GM21619 (cell line): Measurements from ENCODE around the gene KIAA2012.
A peak's percentile ranks its signal among the peaks of the same experiment; 100 is the strongest.
"Not testable (repeated sequence)": the region's sequence is repeated elsewhere in the genome, so short reads cannot be mapped to it uniquely, and the experiment has no call there.

ENCODE experiments used
- ATAC-seq: cut with Tn5 transposase; IDR thresholded peaks from one replicate; pipeline ENCODE4 v1.9.1; 2021; ENCODE audit not compliant: unreplicated experiment

Gene KIAA2012

GRCh38 chr2:202187570-202187969 lies 114.5 kb downstream of the KIAA2012 start:
- ATAC-seq = no peak

GRCh38 chr2:202193305-202193704 lies 120.2 kb downstream of the KIAA2012 start:
- ATAC-seq = no peak

DNA sequence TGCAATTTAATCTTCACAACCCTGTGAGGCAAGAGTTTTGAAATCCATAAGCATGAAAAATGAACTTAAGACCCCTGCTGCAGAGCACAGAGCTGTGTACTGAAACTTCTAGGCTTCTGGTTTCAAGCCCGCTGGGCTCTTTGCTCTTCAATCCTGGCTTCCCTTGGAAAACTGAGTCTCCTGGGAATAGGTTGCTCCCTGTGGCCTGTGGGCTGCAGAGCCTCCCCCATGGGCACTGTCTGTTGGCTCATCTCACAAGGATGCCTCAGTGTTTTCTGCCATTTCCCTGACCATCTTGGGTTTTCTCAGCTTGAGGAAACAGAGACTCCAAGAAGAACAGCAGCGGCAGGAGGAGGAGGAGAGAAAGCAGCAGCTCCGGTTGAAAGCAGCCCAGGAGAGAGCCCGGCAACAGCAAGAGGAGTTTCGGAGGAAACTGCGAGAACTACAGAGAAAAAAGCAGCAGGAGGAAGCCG lies 120.9 kb downstream of the KIAA2012 start:
- ATAC-seq = no peak

DNA sequence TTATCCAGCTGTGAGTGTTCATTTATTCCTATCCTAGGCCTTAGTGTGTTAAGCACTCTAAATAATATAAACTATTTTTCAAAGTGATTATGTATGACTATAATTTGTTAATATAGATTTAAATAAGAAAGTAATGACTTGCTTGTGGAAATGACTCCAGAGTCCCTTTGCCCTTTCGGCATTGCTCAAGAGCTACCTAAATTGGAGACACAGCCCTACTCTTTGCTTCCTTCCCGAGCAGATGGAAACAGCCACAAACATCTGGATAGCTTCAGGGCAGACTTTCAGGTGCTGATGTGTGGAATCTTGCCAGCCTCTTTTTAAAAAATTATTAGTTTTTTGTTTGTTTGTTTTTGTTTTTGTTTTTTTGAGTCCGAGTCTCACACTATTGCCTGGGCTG lies 121.4 kb downstream of the KIAA2012 start:
- no peak for ATAC-seq

- ATAC-seq = no peak
Observed at GRCh38 chr2:202196727-202197126, 123.7 kb downstream of the KIAA2012 start.

DNA sequence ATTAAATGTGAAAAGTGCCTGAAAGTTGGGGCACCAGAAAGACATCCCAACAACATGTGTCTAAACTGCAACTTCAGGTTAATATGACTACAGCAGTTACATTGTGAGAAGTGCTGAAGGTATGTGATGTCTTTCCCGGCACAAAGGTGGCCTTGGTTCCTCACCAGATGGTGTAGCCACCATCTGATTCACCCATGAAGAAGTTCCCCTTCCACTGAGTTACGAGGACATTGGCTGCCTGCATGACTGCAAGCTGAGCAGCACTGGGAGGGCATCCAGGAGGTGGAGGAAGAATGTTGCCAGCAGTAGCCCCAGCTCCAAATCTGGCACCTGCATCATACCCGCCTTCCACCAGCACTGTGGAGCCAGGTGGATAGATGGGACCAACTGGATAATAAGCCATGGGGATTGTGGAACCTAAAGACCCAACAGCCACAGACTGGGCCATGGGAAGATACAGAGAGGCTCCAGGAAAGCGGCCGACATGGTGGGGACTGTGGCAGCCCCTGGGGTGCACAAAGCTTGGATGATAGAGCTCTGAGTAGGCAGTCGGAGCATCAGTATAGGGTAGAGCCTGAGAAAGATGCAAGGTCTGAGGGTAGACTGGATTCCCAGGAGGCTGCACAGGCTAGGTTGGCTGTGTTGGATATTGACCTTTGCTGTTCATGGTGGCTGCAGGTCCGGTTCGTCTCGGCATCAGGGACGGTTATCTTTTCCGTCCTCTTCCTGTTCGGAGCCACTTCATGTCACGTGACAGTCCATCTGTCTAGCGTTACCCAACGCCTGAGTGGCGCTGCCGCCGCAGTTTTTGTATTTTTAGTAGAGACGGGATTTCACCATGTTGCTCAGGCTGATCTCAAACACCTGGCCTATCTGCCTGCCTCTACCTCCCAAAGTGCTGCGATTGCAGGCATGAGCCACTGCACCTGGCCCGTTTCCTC lies 128.4 kb downstream of the KIAA2012 start:
- no peak for ATAC-seq

DNA sequence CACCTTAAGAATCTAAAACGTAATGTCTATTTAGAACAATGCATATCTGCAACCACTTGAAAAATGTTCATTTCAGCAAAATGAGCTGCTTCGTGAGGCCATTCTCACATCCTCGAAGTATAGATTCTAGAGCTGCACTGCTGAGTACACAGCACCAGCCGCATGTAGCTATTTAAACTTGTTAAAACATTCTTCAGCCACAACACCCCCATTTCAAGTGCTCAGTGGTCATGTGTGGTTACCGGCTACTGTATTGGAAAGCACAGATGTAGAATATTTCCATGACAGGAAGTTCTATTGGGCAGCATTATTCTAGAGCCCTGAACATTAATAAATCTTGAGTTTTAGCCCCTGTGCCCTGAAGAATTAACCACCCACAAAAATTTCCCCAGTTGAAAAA lies 130.3 kb downstream of the KIAA2012 start:
- ATAC-seq = no peak

DNA sequence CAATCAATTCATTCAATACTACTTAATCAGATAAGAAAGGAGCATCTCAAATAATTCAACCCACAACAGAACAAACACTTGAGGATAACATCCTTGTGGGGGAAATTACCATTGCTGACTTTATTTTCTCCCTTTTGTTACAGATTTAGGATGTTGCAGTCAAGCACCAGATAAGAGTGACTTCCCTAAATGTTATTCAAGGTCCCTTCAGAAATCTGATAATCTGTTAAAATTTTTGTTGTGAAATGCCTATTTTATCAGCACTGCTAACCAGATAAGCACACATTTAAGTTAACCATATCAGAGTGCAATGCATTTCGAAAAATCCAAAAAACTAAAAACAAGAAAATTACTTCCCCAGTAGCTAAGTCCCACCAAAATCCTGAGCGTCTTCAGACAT lies 131.8 kb downstream of the KIAA2012 start:
- ATAC-seq = no peak

DNA sequence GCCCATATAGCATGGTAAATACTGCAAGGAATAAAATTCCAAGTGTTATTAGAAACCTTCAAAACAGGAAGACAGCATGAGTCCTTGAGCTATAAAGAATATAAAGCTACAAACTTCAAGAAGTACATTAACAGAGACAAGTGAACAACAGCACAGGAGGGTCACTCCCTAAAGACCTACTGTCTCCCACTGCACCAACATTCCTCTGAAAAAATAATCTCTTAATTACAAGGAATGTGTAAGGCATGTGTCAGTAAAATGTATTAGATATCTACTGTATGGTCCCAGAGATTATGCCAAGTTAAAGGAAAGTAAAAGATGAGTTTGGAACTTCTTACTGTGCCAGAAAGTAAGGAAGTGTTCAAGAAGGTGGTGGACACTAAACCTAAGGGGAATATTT lies 135.5 kb downstream of the KIAA2012 start:
- no peak for ATAC-seq

DNA sequence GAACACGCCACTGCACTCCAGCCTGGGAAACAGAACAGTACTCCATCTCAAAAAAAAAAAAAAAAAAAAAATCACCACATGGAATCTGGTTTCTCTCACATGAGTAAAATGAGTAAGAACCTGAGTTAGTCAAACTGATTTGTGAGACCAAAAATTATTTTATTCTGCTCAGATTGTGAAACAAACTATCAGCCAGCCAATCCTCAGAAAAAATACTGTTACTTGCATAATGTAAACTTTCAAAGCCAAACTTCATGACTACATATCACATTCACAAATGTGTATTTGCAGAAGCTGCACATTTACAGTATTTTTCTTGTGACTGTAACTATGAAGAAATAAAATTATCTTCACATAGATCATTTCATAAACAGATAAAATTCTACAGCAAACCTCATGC lies 142.1 kb downstream of the KIAA2012 start:
- ATAC-seq = no peak

- no peak for ATAC-seq
Observed at GRCh38 chr2:202221873-202222272, 148.8 kb downstream of the KIAA2012 start.

DNA sequence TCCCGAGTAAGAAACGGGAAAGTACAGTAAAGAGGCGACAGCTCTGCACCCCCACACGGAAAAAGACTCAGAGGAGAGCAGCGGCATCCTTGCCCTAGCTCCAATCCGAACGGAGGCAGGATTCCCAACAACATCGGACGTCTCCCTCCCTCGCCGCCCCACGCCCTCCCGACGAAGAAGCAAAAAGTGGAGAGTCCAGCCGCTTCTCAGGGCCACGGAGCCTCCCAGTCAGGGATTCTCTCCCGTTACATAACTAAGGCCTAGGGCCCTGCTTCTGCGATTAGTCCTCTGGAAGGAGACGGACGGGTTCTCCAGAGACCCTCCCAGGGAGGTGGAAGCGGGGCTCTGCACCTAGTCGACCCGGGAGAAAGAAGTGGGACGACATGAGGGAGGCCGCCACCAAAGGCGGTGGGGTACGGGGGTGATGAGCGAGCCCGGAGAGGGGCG lies 164.8 kb downstream of the KIAA2012 start:
- ATAC-seq = peak; percentile 32

DNA sequence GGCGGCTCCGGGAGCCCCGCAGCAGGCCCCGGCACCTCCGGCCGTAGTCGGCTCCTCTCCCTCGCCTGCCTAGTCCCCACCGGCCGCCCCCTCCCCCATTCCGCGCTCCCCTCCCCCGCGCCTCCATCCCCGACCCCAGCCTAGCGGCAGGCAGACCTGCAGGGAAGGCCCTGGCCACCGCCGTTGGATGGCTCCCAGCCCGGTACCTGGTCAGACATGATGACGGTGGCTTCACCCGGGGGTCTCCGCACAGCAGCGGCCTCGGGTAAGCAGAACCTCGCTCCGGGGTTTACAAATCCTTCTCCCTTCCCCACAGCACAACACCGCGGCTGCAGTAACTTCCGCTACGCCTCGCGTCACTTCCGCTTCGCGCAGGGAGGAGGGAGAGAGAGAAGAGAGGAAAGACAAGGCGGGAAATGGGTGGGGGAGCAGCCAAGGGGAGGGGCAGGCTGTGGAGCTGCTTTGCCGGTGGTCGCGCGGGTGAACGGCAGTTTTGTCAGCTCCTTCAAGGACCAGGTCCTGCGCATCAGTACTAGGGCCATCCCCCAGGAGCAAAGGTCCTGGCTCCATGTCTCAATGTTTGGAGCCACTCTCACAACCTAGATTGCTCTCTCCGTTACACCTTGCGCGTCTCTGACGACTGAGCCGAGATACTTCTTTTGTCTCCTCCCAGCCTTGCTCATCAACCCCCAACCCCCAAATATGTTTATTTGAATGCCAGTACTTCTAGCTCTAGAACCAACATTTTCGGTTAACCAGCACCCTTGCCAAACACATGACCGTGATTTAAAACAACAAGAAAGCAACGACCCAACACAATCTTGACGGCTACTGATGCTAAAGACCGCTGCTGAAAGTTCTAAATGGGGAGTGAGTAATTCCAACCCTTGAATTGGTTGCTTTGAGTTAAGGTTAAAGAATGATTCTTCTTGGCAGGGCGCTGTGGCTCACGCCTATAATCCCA lies 165.5 kb downstream of the KIAA2012 start, which contains the start of gene SUMO1:
SUMO1 (minus strand) TSS at position 364 of the 964 bp plus-strand sequence; CDS start at position 218, 146 bp downstream.
- ATAC-seq = peak; percentile 97

GRCh38 chr2:202247710-202248109 lies 174.7 kb downstream of the KIAA2012 start:
- not testable (repeated sequence) for ATAC-seq

DNA sequence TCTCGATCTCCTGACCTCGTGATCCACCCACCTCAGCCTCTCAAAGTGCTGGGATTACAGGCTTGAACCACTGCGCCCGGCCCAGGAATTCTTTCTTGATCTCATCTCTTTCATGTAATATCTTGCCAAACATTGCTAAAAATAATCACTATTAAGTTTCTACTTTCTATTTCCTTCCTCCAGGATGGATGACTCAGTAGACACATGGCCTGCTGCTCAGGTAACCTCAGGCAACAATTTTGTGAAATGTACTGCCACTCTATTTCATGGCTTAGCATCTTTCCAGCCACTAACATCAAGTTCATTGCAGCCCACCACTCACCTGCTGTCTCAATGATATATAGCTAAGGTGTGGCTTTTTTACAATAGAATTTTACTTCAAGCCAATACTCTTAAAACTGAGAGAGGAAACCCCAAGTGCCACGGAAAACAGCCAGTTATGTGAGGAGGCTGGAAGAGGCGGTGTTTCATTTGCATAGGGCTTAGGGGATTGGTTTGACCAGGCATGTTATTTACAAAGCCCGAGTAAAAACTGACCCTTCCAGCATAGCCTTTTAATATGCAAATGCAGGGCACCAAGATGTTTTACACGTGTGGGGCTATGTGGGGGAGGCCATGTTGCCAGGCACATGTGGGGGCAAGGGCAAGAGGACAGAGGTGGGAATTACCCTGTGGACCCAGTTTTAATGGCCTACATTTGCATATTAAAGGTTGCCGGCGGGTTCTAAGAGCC lies 176.6 kb downstream of the KIAA2012 start:
- ATAC-seq = no peak

DNA sequence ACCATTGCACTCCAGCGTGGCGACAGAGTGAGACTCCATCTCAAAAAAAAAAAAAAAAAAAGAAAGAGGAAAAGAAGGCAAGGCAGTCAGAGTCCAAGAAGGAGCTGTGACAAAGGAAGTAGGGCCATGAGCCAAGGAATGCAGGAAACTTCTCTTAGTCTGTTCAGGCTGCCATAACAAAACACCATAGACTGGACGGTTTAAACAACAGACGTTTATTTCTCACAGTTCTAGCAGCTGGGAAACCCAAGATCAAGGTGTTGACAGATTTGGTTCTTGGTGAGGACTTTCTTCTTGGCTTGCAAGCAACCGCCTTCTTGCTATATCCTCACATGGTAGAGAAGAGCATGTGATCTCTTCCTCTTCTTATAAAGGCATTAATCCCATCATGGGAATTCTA lies 178.4 kb downstream of the KIAA2012 start:
- no peak for ATAC-seq
